Naive thymus-derived CD4-positive, alpha-beta T cell (primary cell): ENCODE results near the gene P2RX1. TPM values are rescaled to one million over a fixed set of nuclear protein-coding genes. Genes with fewer than 3 reads are reported as not detected.

Experiments used
- ATAC-seq: fragments of 150-1000 bp; cut with Tn5 transposase; 2 replicates; pipeline ENCODE4 v1.10.0; 2021; ENCODE audit warnings: mild to moderate bottlenecking, moderate library complexity
- CTCF ChIA-PET: fragments of 350-600 bp; sonication (Branson Sonifier 250); formaldehyde crosslinking; loops from one replicate; lab custom pipeline; 2021; ENCODE audit warnings: antibody characterized with exemption; lab: Charles Lee
- POLR2A ChIA-PET: fragments of 350-600 bp; sonication (Branson Sonifier 250); formaldehyde crosslinking; loops from one replicate; lab custom pipeline; 2021; ENCODE audit warnings: antibody characterized with exemption, inconsistent platforms; lab: Charles Lee
- DNase-seq, 9 donors: peaks; one replicate each; pipeline versions ENCODE4 v3.0.0 to v3.0.0-alpha.2; 2020 to 2022; ENCODE audit warnings: mixed read lengths in 1 of 9
- H3K27ac ChIP-seq: one replicate; pipeline ENCODE4 v1.7.0; 2013; ENCODE audit warnings: mild to moderate bottlenecking, low read depth, low read length, moderate library complexity
- H3K27me3 ChIP-seq, 2 donors: one replicate each; pipeline ENCODE4 v1.7.0; 2013; ENCODE audit warnings: low read length in 2 of 2, mild to moderate bottlenecking in 2 of 2, moderate library complexity in 2 of 2; ENCODE audit not compliant: control insufficient read depth in 2 of 2, insufficient read depth in 2 of 2
- H3K36me3 ChIP-seq, 3 experiments: 1 replicate in 2 of 3; 2 replicates in 1 of 3; pipeline ENCODE4 v1.7.0; 2013; ENCODE audit warnings: low read length in 3 of 3, mild to moderate bottlenecking in 3 of 3, moderate library complexity in 1 of 3; ENCODE audit not compliant: insufficient read depth in 3 of 3, control insufficient read depth in 2 of 3
- H3K4me1 ChIP-seq, 2 donors: one replicate each; pipeline ENCODE4 v1.7.0; 2013; ENCODE audit warnings: low read length in 2 of 2, mild to moderate bottlenecking in 2 of 2, moderate library complexity in 1 of 2; ENCODE audit not compliant: control insufficient read depth in 2 of 2, insufficient read depth in 2 of 2
- H3K4me3 ChIP-seq: 2 replicates; pipeline ENCODE4 v1.7.0; 2013; ENCODE audit warnings: mild to moderate bottlenecking, low read length
- H3K9me3 ChIP-seq, 3 experiments: 1 replicate in 2 of 3; 2 replicates in 1 of 3; pipeline ENCODE4 v1.7.0; 2013; ENCODE audit warnings: low read length in 3 of 3; ENCODE audit not compliant: control insufficient read depth in 2 of 3
- H3K27ac Mint-ChIP-seq, 9 donors: one replicate each; pipeline ENCODE4 v1.8.0; 2020 to 2022; ENCODE audit warnings: mixed read lengths in 9 of 9, mild to moderate bottlenecking in 8 of 9, moderate library complexity in 5 of 9, inconsistent platforms in 2 of 9
- H3K27me3 Mint-ChIP-seq, 5 donors: one replicate each; pipeline ENCODE4 v1.8.0; 2021 to 2022; ENCODE audit warnings: mixed read lengths in 5 of 5, mild to moderate bottlenecking in 1 of 5
- H3K36me3 Mint-ChIP-seq, 5 donors: one replicate each; pipeline ENCODE4 v1.8.0; 2020 to 2022; ENCODE audit warnings: mixed read lengths in 5 of 5, mild to moderate bottlenecking in 3 of 5, inconsistent platforms in 1 of 5
- H3K4me1 Mint-ChIP-seq, 7 donors: one replicate each; pipeline ENCODE4 v1.8.0; 2020 to 2022; ENCODE audit warnings: mixed read lengths in 7 of 7, mild to moderate bottlenecking in 3 of 7, inconsistent platforms in 1 of 7
- H3K4me3 Mint-ChIP-seq, 10 donors: one replicate each; pipeline ENCODE4 v1.8.0; 2020 to 2022; ENCODE audit warnings: mild to moderate bottlenecking in 10 of 10, mixed read lengths in 10 of 10, moderate library complexity in 6 of 10, inconsistent platforms in 2 of 10
- H3K9me3 Mint-ChIP-seq, 11 donors: one replicate each; pipeline ENCODE4 v1.8.0; 2020 to 2022; ENCODE audit warnings: mixed read lengths in 11 of 11, mild to moderate bottlenecking in 4 of 11, inconsistent platforms in 1 of 11, moderate library complexity in 1 of 11
- intact Hi-C, 2 donors: fragments of 100-400 bp; cut with micrococcal nuclease; formaldehyde crosslinking; loops; one replicate each; pipeline ENCODE4 v1.15.1; 2023
- polyA plus RNA-seq, 2 donors: library from polyadenylated mRNA; unstranded; fragments of 300-500 nt; fragmentation: Illumina TruSeq; gene quantifications; one replicate each; pipeline ENCODE4 v1.2.3, GENCODE V29; 2021
- total RNA-seq, 6 experiments: library from RNA in 5 of 6; stranded (reverse) in 5 of 6; gene quantifications; 1 replicate in 5 of 6; 2 replicates in 1 of 6; pipeline ENCODE4 v1.2.3 and lab custom pipeline; 2021 to 2026

The P2RX1 gene
- total and polyA plus RNA-seq, 7 experiments from 2014 or later, result 0.27 to 53.7 (median 2.7) TPM; not detected in 3

DNA sequence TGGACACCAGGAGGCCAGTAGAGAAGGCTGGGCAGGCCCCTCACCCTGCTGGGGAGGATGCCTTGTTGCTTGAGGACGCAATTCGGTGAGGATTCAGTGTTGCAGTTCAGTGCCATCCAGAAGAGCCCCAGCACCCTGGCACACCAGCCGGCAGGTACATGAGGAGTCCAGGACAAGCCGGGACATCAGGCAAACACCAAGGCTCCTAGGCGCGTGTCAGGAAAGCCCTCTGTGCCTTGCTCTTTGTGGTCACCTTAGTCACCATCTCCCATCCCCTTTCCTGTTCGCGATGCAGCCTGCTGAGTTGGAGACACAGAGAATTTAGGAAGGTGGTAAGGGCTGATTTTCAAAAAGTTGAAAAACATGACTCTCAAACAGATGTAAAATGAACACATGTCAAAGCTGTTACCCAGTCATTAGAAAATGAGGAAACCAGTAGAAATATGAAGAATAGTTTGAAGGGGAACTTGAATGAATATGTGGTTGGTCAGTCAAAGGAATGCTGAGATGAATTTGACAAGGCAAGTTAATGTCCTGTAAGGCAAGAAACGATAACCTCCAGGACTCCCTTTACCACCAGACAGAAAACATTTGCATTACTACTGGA, 67.9 kb downstream of the P2RX1 start:
- H3K4me1 ChIP-seq, result peaks cover 12 to 17% of the 10 kb centered on the region in 2 donors
- no peak overlapping the region for H3K4me3 Mint-ChIP-seq
- H3K36me3 ChIP-seq, result peaks cover 0 to 5% (median 0%) of the 10 kb centered on the region in 3 experiments
- H3K9me3 ChIP-seq, result no peaks in the 10 kb centered on the region
- ATAC-seq, result no peak
- peaks cover 18 to 31% (median 19%) of the 10 kb centered on the region in 7 donors for H3K4me1 Mint-ChIP-seq
- H3K27ac ChIP-seq, result no peak overlapping the region
- intact Hi-C loops, result loop anchor here (5.0 to 10.0 kb wide), 2 partner anchors 226 to 801 kb away; no protein-coding TSS in a partner anchor
- peaks cover 0 to 17% (median 4%) of the 10 kb centered on the region in 5 donors for H3K27me3 Mint-ChIP-seq
- no peaks in the 10 kb centered on the region for H3K27me3 ChIP-seq
- no peak overlapping the region for H3K27ac Mint-ChIP-seq
- ChIA-PET CTCF (no interaction called here), POLR2A (no interaction called here)
- H3K4me3 ChIP-seq, result no peak overlapping the region
- DNase-seq, result no peak
- peaks cover 0 to 1% (median 0%) of the 10 kb centered on the region in 11 donors for H3K9me3 Mint-ChIP-seq
- H3K36me3 Mint-ChIP-seq, result peaks cover 0 to 4% (median 0%) of the 10 kb centered on the region in 5 donors

- ATAC-seq, result no peak
- peaks cover 0 to 17% (median 4%) of the 10 kb centered on the region in 5 donors for H3K27me3 Mint-ChIP-seq
- H3K36me3 Mint-ChIP-seq, result peaks cover 0 to 4% (median 0%) of the 10 kb centered on the region in 5 donors
- H3K27me3 ChIP-seq, result no peaks in the 10 kb centered on the region
- peak overlapping the region in 2 of 9 donors; percentile 38 to 47 for H3K27ac Mint-ChIP-seq
- peaks cover 18 to 31% (median 20%) of the 10 kb centered on the region in 7 donors for H3K4me1 Mint-ChIP-seq
- CTCF ChIA-PET, result interaction anchor here (5.3 kb wide), 1 partner anchor 110 kb away, joined by 46 read pairs; no protein-coding TSS in a partner anchor
- no peak overlapping the region for H3K27ac ChIP-seq
- peak overlapping the region in 5 of 10 donors; percentile 13 to 95 (median 48) for H3K4me3 Mint-ChIP-seq
- H3K9me3 Mint-ChIP-seq, result peaks cover 0 to 1% (median 0%) of the 10 kb centered on the region in 11 donors
- no peak overlapping the region for H3K4me3 ChIP-seq
- H3K36me3 ChIP-seq, result peaks cover 0 to 12% (median 8%) of the 10 kb centered on the region in 3 experiments
- H3K9me3 ChIP-seq, result no peaks in the 10 kb centered on the region
- H3K4me1 ChIP-seq, result peaks cover 12 to 17% of the 10 kb centered on the region in 2 donors
- POLR2A ChIA-PET, result interaction anchor here (0.9 to 1.6 kb wide), 4 partner anchors 46 to 136 kb away, joined by 4 to 9 read pairs (median 6); partner anchors contain the start of genes CAMKK1 and HASPIN
- intact Hi-C loops, result loop anchor here (2.0 to 10.0 kb wide), 3 partner anchors 228 to 800 kb away; partner anchors contain the start of genes CYB5D2 (in 1 of the 2) and ZZEF1 (in 1 of the 2)
- no peak for DNase-seq
Measured at GRCh38 chr17:3847165-3847670, 69.0 kb downstream of the P2RX1 start.

Other genes with a start within 250 kb of the P2RX1 start
- 10 to 100 TPM; 10.5 to 28.4 (median 11.7) TPM for gene TAX1BP3, start 247.9 kb downstream of the P2RX1 start, total RNA-seq
- 10 to 100 TPM; 25.5 to 34.0 TPM for gene TAX1BP3, start 247.9 kb downstream of the P2RX1 start, polyA plus RNA-seq
- gene EMC6, start 247.7 kb downstream of the P2RX1 start, total RNA-seq, result 10 to 100 TPM; 23.1 to 39.0 (median 31.2) TPM
- gene EMC6, start 247.7 kb downstream of the P2RX1 start, polyA plus RNA-seq, result 100 to 1,000 TPM in 1 of 2 donors, 10 to 100 TPM in 1; 76.4 to 133 TPM
- 10 to 100 TPM; 10.7 to 94.5 (median 24.6) TPM for gene P2RX5, start 220.3 kb downstream of the P2RX1 start, total RNA-seq
- gene P2RX5, start 220.3 kb downstream of the P2RX1 start, polyA plus RNA-seq, result 10 to 100 TPM; 12.3 to 18.2 TPM
- gene HASPIN, start 192.6 kb downstream of the P2RX1 start, total RNA-seq, result 10 to 100 TPM in 1 of 5 experiments, under 1 TPM in 4; 0.32 to 18.5 (median 0.35) TPM
- gene HASPIN, start 192.6 kb downstream of the P2RX1 start, polyA plus RNA-seq, result under 1 TPM in 1 of 2 donors, not detected in 1; 0.28 TPM
- 10 to 100 TPM; 16.3 to 29.4 (median 19.6) TPM for gene ITGAE, start 115.3 kb downstream of the P2RX1 start, total RNA-seq
- 10 to 100 TPM; 41.2 to 44.9 TPM for gene ITGAE, start 115.3 kb downstream of the P2RX1 start, polyA plus RNA-seq
- 10 to 100 TPM; 40.6 to 49.4 (median 46.7) TPM for gene NCBP3, start 70.2 kb downstream of the P2RX1 start, total RNA-seq
- gene NCBP3, start 70.2 kb downstream of the P2RX1 start, polyA plus RNA-seq, result 10 to 100 TPM in 1 of 2 donors, 1 to 10 TPM in 1; 7.8 to 14.7 TPM
- gene CAMKK1, start 23.4 kb downstream of the P2RX1 start, total RNA-seq, result 10 to 100 TPM in 2 of 5 experiments, 1 to 10 TPM in 3; 4.8 to 12.5 (median 6.3) TPM
- 1 to 10 TPM; 2.3 to 3.2 TPM for gene CAMKK1, start 23.4 kb downstream of the P2RX1 start, polyA plus RNA-seq
- gene ATP2A3, start 48.0 kb upstream of the P2RX1 start, total RNA-seq, result 100 to 1,000 TPM; 148 to 260 (median 237) TPM
- gene ATP2A3, start 48.0 kb upstream of the P2RX1 start, polyA plus RNA-seq, result 100 to 1,000 TPM in 1 of 2 donors, 10 to 100 TPM in 1; 46.6 to 104 TPM
- gene ZZEF1, start 226.6 kb upstream of the P2RX1 start, total RNA-seq, result 100 to 1,000 TPM in 1 of 5 experiments, 10 to 100 TPM in 4; 62.1 to 101 (median 97.4) TPM
- 10 to 100 TPM in 1 of 2 donors, 1 to 10 TPM in 1; 8.0 to 10.1 TPM for gene ZZEF1, start 226.6 kb upstream of the P2RX1 start, polyA plus RNA-seq
- gene CYB5D2, start 226.7 kb upstream of the P2RX1 start, total RNA-seq, result 10 to 100 TPM in 2 of 5 experiments, 1 to 10 TPM in 3; 6.5 to 11.4 (median 8.3) TPM
- 10 to 100 TPM; 17.5 to 17.7 TPM for gene CYB5D2, start 226.7 kb upstream of the P2RX1 start, polyA plus RNA-seq